GM23338 (cell line): ENCODE data around the gene NFATC2IP. TPM values are rescaled to one million over a fixed set of nuclear protein-coding genes. Genes with fewer than 3 reads are reported as not detected.
A peak's percentile ranks its signal among the peaks of the same experiment; 100 is the strongest.

Experiments used
- ATAC-seq: fragments of 200-7000 bp; cut with Tn5 transposase; 3 replicates; pipeline ENCODE4 v1.9.1; 2020
- DNase-seq: peaks from one replicate; pipeline ENCODE4 v3.0.0-alpha.2; 2015; ENCODE audit warnings: low spot score
- H2AFZ ChIP-seq: fragments of 200-600 bp; sonication (generic); 2 replicates; pipeline ENCODE4 v1.8.0; 2016; ENCODE audit warnings: antibody characterized with exemption, mild to moderate bottlenecking, moderate library complexity
- H3F3A ChIP-seq: fragments of 200-600 bp; sonication (generic); replicated peaks from 2 replicates; pipeline ENCODE4 v1.8.0; 2017; ENCODE audit warnings: antibody characterized with exemption, mixed run types, low read depth
- H3K27ac ChIP-seq: fragments of 200-600 bp; sonication (generic); 2 replicates; pipeline ENCODE4 v1.6.1; 2016; ENCODE audit warnings: low read depth
- H3K27me3 ChIP-seq: fragments of 200-600 bp; sonication (generic); 2 replicates; pipeline ENCODE4 v1.8.0; 2016; ENCODE audit warnings: mild to moderate bottlenecking, mixed run types, moderate library complexity; ENCODE audit not compliant: insufficient read depth
- H3K36me3 ChIP-seq: fragments of 200-600 bp; sonication (generic); 2 replicates; pipeline ENCODE4 v1.8.0; 2016; ENCODE audit warnings: mild to moderate bottlenecking; ENCODE audit not compliant: insufficient read depth
- H3K4me1 ChIP-seq: fragments of 200-600 bp; sonication (generic); 2 replicates; pipeline ENCODE4 v1.8.0; 2016; ENCODE audit warnings: mild to moderate bottlenecking, moderate library complexity; ENCODE audit not compliant: insufficient read depth
- H3K4me2 ChIP-seq: fragments of 200-600 bp; sonication (generic); 2 replicates; pipeline ENCODE4 v1.7.1; 2017; ENCODE audit warnings: mixed run types
- H3K4me3 ChIP-seq: fragments of 200-600 bp; sonication (generic); 2 replicates; pipeline ENCODE4 v1.6.1; 2016; ENCODE audit warnings: mixed run types
- H3K79me2 ChIP-seq: fragments of 200-600 bp; sonication (generic); replicated peaks from 2 replicates; pipeline ENCODE4 v1.8.0; 2017; ENCODE audit warnings: mild to moderate bottlenecking; ENCODE audit not compliant: insufficient read depth
- H3K9me2 ChIP-seq: fragments of 200-600 bp; sonication (generic); 2 replicates; pipeline ENCODE4 v1.8.0; 2017; ENCODE audit not compliant: insufficient read depth
- H4K20me1 ChIP-seq: fragments of 200-600 bp; sonication (generic); replicated peaks from 2 replicates; pipeline ENCODE4 v1.8.0; 2017; ENCODE audit warnings: mild to moderate bottlenecking; ENCODE audit not compliant: insufficient read depth
- H3K27ac Mint-ChIP-seq: 2 replicates; pipeline ENCODE4 v1.8.0; 2020; ENCODE audit warnings: inconsistent platforms, mild to moderate bottlenecking, moderate library complexity, mixed read lengths
- H3K27me3 Mint-ChIP-seq: 3 replicates; pipeline ENCODE4 v1.8.0; 2022; ENCODE audit warnings: low read depth, mild to moderate bottlenecking, moderate library complexity, mixed read lengths, inconsistent platforms; ENCODE audit not compliant: insufficient read depth, poor library complexity
- H3K36me3 Mint-ChIP-seq: 3 replicates; pipeline ENCODE4 v1.8.0; 2021; ENCODE audit warnings: low read depth, mild to moderate bottlenecking, inconsistent platforms, moderate library complexity, mixed read lengths
- H3K4me1 Mint-ChIP-seq: 3 replicates; pipeline ENCODE4 v1.8.0; 2020; ENCODE audit warnings: mild to moderate bottlenecking, inconsistent platforms, mixed read lengths
- H3K4me3 Mint-ChIP-seq: 3 replicates; pipeline ENCODE4 v1.8.0; 2021; ENCODE audit warnings: moderate library complexity, mild to moderate bottlenecking, inconsistent platforms, mixed read lengths
- H3K9me3 Mint-ChIP-seq: 3 replicates; pipeline ENCODE4 v1.8.0; 2020; ENCODE audit warnings: moderate library complexity, mild to moderate bottlenecking, inconsistent platforms, mixed read lengths
- CREB1 ChIP-seq: fragments of 250-450 bp; sonication (Bioruptor Pico); IDR thresholded peaks from 2 replicates; pipeline ENCODE4 v1.5.0; 2020; ENCODE audit warnings: low read depth, mild to moderate bottlenecking, moderate library complexity
- EZH2phosphoT487 ChIP-seq: fragments of 200-600 bp; sonication (generic); IDR thresholded peaks from one replicate; pipeline ENCODE4 v1.8.1; 2018; ENCODE audit warnings: antibody characterized with exemption; ENCODE audit not compliant: unreplicated experiment
- JUNB ChIP-seq: IDR thresholded peaks from one replicate; pipeline ENCODE4 v1.6.1; 2016; ENCODE audit warnings: antibody characterized with exemption; ENCODE audit not compliant: unreplicated experiment
- STAT1 ChIP-seq: IDR thresholded peaks from one replicate; pipeline ENCODE4 v1.6.1; 2016; ENCODE audit warnings: antibody characterized with exemption; ENCODE audit not compliant: unreplicated experiment
- ZNF114 ChIP-seq: fragments of 250-450 bp; sonication (Bioruptor Pico); IDR thresholded peaks from 2 replicates; pipeline ENCODE4 v1.5.0; 2020; ENCODE audit warnings: mild to moderate bottlenecking, moderate library complexity
- ZNF331 ChIP-seq: fragments of 250-450 bp; sonication (Bioruptor Pico); IDR thresholded peaks from 2 replicates; pipeline ENCODE4 v1.5.0; 2020; ENCODE audit warnings: low read depth, mild to moderate bottlenecking, moderate library complexity
- polyA plus RNA-seq: library from polyadenylated mRNA; unstranded; fragments of >200 nt; fragmentation: Nextera tagmentation; extraction: Ambion mirVana; gene quantifications from 2 replicates; pipeline ENCODE4 v1.2.1, GENCODE V29; 2016
- total RNA-seq: library from RNA; depleted of rRNA; stranded (reverse); fragments of >200 nt; shearing (Covaris generic); gene quantifications from 2 replicates; pipeline ENCODE4 v1.2.3, GENCODE V29; 2014
- TF ChIP-seq, protein P1 (sequence below): IDR thresholded peaks from one replicate; pipeline ENCODE4 v1.6.1; 2018; ENCODE audit warnings: antibody characterized with exemption; ENCODE audit not compliant: unreplicated experiment
- TF ChIP-seq, protein P2 (sequence below), 2 experiments: fragments of 200-600 bp in 1 of 2; sonication (generic) in 1 of 2; conservative IDR thresholded peaks; 2 replicates each; pipeline versions ENCODE4 v1.5.1 to v1.6.1; 2016 to 2017; ENCODE audit warnings: antibody characterized with exemption in 2 of 2, low read depth in 2 of 2, mild to moderate bottlenecking in 2 of 2, moderate library complexity in 1 of 2

Gene NFATC2IP
- total and polyA plus RNA-seq, 2 experiments from 2014 or later, result 23.5 to 65.4 TPM

DNA sequence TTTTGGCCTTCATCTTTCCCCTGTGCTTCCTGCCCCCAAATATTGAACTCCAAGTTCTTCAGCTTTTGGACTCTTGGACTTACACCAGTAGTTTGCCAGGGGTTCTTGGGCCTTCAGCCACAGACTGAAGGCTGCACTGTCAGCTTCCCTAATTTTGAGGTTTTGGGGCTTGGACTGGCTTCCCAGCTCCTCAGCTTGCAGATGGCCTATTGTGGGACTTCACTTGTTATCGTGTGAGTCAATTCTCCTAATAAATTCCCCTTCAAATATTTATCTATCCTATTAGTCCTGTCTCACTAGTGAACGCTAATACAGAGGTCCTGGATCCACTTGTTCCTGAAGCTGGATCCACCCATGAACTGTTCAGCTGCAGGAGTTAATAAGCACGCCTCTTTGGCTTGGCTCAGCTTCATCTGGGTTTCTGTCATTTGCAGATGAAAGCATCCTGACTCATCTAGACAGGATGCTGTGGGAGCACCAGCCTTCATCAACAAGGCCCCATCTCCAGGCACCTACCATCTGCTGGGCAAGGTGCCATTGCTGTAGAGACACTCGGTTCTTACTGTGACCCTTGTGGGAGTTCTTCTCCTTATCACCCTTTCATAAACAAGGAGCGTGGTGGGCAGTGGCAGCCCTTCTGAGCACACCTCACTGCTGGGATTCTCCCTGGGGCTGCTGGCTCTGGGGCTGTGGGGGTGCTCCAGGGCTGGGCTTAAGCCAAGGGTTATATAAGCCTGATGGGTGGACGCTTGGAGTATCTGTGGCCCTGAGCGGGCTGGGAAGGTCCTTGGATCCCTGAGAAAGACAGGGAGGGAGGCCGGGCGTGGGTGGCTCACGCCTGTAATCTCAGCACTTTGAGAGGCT is 57.2 kb downstream of the NFATC2IP start (continued):
- TF ChIP-seq ZNF331 (no peak), CREB1 (CRISPR knock-in tag) (no peak), STAT1 (no peak), ZNF114 (CRISPR knock-in tag) (no peak)
- TF ChIP-seq, protein P1, sequence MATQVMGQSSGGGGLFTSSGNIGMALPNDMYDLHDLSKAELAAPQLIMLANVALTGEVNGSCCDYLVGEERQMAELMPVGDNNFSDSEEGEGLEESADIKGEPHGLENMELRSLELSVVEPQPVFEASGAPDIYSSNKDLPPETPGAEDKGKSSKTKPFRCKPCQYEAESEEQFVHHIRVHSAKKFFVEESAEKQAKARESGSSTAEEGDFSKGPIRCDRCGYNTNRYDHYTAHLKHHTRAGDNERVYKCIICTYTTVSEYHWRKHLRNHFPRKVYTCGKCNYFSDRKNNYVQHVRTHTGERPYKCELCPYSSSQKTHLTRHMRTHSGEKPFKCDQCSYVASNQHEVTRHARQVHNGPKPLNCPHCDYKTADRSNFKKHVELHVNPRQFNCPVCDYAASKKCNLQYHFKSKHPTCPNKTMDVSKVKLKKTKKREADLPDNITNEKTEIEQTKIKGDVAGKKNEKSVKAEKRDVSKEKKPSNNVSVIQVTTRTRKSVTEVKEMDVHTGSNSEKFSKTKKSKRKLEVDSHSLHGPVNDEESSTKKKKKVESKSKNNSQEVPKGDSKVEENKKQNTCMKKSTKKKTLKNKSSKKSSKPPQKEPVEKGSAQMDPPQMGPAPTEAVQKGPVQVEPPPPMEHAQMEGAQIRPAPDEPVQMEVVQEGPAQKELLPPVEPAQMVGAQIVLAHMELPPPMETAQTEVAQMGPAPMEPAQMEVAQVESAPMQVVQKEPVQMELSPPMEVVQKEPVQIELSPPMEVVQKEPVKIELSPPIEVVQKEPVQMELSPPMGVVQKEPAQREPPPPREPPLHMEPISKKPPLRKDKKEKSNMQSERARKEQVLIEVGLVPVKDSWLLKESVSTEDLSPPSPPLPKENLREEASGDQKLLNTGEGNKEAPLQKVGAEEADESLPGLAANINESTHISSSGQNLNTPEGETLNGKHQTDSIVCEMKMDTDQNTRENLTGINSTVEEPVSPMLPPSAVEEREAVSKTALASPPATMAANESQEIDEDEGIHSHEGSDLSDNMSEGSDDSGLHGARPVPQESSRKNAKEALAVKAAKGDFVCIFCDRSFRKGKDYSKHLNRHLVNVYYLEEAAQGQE, result no peak
- TF ChIP-seq, protein P2, sequence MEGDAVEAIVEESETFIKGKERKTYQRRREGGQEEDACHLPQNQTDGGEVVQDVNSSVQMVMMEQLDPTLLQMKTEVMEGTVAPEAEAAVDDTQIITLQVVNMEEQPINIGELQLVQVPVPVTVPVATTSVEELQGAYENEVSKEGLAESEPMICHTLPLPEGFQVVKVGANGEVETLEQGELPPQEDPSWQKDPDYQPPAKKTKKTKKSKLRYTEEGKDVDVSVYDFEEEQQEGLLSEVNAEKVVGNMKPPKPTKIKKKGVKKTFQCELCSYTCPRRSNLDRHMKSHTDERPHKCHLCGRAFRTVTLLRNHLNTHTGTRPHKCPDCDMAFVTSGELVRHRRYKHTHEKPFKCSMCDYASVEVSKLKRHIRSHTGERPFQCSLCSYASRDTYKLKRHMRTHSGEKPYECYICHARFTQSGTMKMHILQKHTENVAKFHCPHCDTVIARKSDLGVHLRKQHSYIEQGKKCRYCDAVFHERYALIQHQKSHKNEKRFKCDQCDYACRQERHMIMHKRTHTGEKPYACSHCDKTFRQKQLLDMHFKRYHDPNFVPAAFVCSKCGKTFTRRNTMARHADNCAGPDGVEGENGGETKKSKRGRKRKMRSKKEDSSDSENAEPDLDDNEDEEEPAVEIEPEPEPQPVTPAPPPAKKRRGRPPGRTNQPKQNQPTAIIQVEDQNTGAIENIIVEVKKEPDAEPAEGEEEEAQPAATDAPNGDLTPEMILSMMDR (conservative IDR thresholded peaks at IDR 0.05; ENCODE audit: low read depth in 2 of 2), result no peak

- H2AFZ ChIP-seq, result peak overlapping the region; percentile 86
- no peak overlapping the region for H3K27ac Mint-ChIP-seq
- no peaks in the 10 kb centered on the region for H3K4me1 ChIP-seq
- peaks cover 4% of the 10 kb centered on the region; the same call in 1 of the 2 replicates for H3K9me2 ChIP-seq
- no peaks in the 10 kb centered on the region for H3K79me2 ChIP-seq
- H3K4me2 ChIP-seq, result no peak overlapping the region
- H3K27ac ChIP-seq, result no peak overlapping the region
- no peaks in the 10 kb centered on the region for H4K20me1 ChIP-seq
- TF ChIP-seq EZH2phosphoT487 (no peak), ZNF331 (no peak), JUNB (no peak), STAT1 (no peak)
- TF ChIP-seq, protein P2 (conservative IDR thresholded peaks at IDR 0.05; ENCODE audit: low read depth in 2 of 2), result no peak
- no peaks in the 10 kb centered on the region for H3F3A ChIP-seq
- no peaks in the 10 kb centered on the region for H3K27me3 ChIP-seq
- H3K36me3 Mint-ChIP-seq, result no peaks in the 10 kb centered on the region
- peaks cover 4% of the 10 kb centered on the region; the same call in 2 of the 3 replicates for H3K4me1 Mint-ChIP-seq
- H3K9me3 Mint-ChIP-seq, result no peaks in the 10 kb centered on the region
- no peaks in the 10 kb centered on the region for H3K36me3 ChIP-seq
- H3K4me3 Mint-ChIP-seq, result no peak overlapping the region
- H3K27me3 Mint-ChIP-seq, result no peaks in the 10 kb centered on the region
- H3K4me3 ChIP-seq, result no peak overlapping the region
- DNase-seq (no peak), ATAC-seq (no peak)
Measured at GRCh38 chr16:29009050-29009837, 58.5 kb downstream of the NFATC2IP start.
